C4-2B (cell line): ENCODE data around the gene PINK1.

Source experiments
- CTCF ChIP-seq: fragments of 450-650 bp; conservative IDR thresholded peaks from 2 replicates; pipeline ENCODE4 v1.5.1; 2017; ENCODE audit warnings: mild to moderate bottlenecking
- ZFX ChIP-seq: fragments of 450-650 bp; IDR thresholded peaks from 2 replicates; pipeline ENCODE4 v1.6.1; 2017

GRCh38 chr1:20661207-20662109 lies 28.2 kb downstream of the PINK1 start, which contains the start of gene DDOST:
- TF ChIP-seq CTCF (peak; percentile 36), ZFX (peak; percentile 28; the same call in 1 of the 2 replicates)
